Activated gamma-delta T cell treated with Interleukin-2 at 50 U/mL for 16 hours (primary cell): ENCODE data around the gene CYP4A22.
"Not testable (repeated sequence)": the region's sequence is repeated elsewhere in the genome, so short reads cannot be mapped to it uniquely, and the experiment has no call there.

Experiments
- DNase-seq: peaks from one replicate; pipeline ENCODE4 v3.0.0-alpha.2; 2020

The CYP4A22 gene

GRCh38 chr1:47186267-47187185 is 49.3 kb downstream of the CYP4A22 start:
- DNase-seq = no peak

- DNase-seq = no peak
Observed at GRCh38 chr1:47187231-47187925, 50.1 kb downstream of the CYP4A22 start.

- no peak for DNase-seq
Observed at GRCh38 chr1:47187926-47188250, 50.6 kb downstream of the CYP4A22 start.

- DNase-seq = no peak
Observed at GRCh38 chr1:47188791-47189785, 51.8 kb downstream of the CYP4A22 start.

GRCh38 chr1:47189844-47190508 is 52.7 kb downstream of the CYP4A22 start, which contains the start of gene PDZK1IP1:
Gene PDZK1IP1, minus strand, starts transcription at chr1:47190036. Its CDS starts 104 bp downstream, at chr1:47189932.
- DNase-seq = no peak

- DNase-seq = no peak
Observed at GRCh38 chr1:47190509-47190855, 53.2 kb downstream of the CYP4A22 start.

- DNase-seq = no peak
Observed at GRCh38 chr1:47190857-47191256, 53.6 kb downstream of the CYP4A22 start.

GRCh38 chr1:47191940-47192457 is 54.8 kb downstream of the CYP4A22 start:
- DNase-seq = no peak

- DNase-seq = peak; percentile 61
Observed at GRCh38 chr1:47192458-47193384, 55.5 kb downstream of the CYP4A22 start.

GRCh38 chr1:47193496-47193895 is 56.3 kb downstream of the CYP4A22 start:
- not testable (repeated sequence) for DNase-seq

- DNase-seq = no peak
Observed at GRCh38 chr1:47194311-47194710, 57.1 kb downstream of the CYP4A22 start.

GRCh38 chr1:47195981-47196380 is 58.7 kb downstream of the CYP4A22 start:
- not testable (repeated sequence) for DNase-seq

- no peak for DNase-seq
Observed at GRCh38 chr1:47196622-47197021, 59.4 kb downstream of the CYP4A22 start.

GRCh38 chr1:47198214-47198613 is 61.0 kb downstream of the CYP4A22 start:
- DNase-seq = no peak
